GM12892 (cell line): ENCODE data around the gene DPH3.

Source experiments
- POLR2A ChIP-seq: IDR thresholded peaks from 2 replicates; pipeline ENCODE4 v1.6.1; 2011; ENCODE audit warnings: low read depth, low read length, control low read depth
- POLR2AphosphoS5 ChIP-seq: IDR thresholded peaks from 2 replicates; pipeline ENCODE4 v1.6.1; 2011; ENCODE audit warnings: low read depth, low read length, control low read depth

DNA sequence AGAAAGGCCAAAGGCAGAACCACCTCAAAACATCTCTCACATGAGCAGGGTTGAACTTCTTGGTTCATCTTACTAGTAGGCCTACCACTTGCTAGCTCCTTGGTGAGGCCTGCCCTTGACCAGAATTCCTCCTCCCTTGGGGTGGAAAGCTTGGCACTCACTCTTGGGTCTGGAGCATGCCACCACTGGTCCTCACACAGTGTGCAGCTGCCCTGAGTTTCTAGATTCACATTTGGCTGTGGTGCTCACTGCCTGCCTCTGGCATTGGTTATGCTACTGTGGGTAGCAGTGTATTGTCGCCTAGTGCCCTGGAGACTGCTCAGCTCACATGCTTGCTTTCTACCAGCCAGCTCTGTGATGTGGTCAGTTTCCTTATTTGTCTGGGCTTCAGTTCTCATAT lies 23.9 kb upstream of the DPH3 start:
- TF ChIP-seq POLR2AphosphoS5: no peak
- no peak for TF ChIP-seq POLR2A
